GM04504 (cell line): ENCODE measurements around the gene EFNA5.

Experiments
- DNase-seq: peaks from one replicate; pipeline ENCODE4 v3.0.0-alpha.2; 2012; ENCODE audit warnings: low read depth

The EFNA5 gene

GRCh38 chr5:107672211-107673038, 1.7 kb upstream of the EFNA5 start:
- DNase-seq, result peak; percentile 77

- peak; percentile 19 for DNase-seq
Measured at GRCh38 chr5:107671742-107672210, 1.0 kb upstream of the EFNA5 start.

- DNase-seq, result peak; percentile 7
Measured at GRCh38 chr5:107670087-107670931, 428 bp downstream of the EFNA5 start.

DNA sequence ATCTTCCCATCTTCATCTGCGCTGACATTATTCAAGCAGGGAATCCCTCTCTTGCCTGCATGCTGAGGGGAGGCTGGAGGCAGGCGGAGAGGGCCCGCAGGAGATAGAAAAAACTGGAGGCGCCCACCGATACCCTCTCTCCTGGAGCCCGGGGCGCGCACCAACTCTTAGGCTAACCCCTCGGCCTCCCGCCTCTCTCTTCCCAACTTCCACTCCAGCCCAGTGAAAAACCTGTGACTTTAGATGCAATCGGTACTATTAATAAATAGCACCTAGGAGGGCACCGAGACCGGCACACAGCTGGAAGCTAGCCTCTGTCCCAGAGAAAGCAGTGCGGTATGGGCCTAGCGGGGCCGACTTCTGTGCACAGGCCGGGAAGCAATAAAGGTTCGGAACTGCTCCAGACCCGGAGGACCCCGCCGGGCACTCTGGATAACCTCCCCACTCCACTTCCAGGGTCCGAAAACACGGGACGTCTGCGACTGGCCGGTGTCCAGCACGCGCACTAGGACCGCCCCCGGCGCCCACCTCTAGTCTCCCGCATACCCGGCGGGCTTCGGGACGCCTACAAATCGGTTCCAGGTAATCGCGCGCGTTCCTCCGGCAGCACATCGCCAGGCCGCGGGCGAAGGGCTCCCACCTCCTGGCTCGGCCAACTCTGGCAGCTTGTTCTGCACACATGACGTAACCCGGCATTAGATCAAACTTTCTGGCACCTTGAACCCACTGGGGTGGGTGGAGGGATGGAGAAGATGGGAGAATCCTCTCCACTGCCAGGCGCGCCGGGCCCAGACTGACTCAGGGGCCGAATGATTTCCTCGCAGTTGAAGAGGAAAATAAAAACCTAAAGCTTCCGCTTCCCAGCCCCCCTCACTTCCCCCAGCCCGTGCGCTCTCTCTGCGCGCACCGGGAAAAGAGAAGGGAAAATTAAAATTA, 1.4 kb downstream of the EFNA5 start:
- peak; percentile 7 for DNase-seq

- DNase-seq, result no peak
Measured at GRCh38 chr5:107668154-107669095, 2.3 kb downstream of the EFNA5 start.

- DNase-seq, result no peak
Measured at GRCh38 chr5:107666051-107666655, 4.6 kb downstream of the EFNA5 start.

GRCh38 chr5:107665036-107665570, 5.6 kb downstream of the EFNA5 start:
- no peak for DNase-seq

DNA sequence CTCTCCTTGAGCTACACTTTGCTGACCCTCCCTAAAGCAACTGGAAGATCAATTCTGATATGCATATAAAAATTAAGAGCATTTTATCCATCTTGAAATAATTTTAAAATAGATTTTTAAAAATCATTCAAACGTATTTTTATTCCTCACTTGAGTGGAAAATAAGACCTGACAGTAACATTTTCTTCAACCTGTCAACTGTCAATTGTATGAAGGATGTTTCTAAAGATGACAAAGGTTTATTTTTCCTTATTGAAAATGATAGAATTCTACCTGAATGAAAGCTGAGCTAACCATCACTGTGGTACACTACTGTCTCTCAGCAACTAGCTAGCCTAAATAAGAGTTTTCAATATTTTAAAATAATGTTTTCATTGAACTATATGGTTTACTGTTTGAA, 7.0 kb downstream of the EFNA5 start:
- no peak for DNase-seq

- no peak for DNase-seq
Measured at GRCh38 chr5:107661650-107662044, 9.1 kb downstream of the EFNA5 start.

DNA sequence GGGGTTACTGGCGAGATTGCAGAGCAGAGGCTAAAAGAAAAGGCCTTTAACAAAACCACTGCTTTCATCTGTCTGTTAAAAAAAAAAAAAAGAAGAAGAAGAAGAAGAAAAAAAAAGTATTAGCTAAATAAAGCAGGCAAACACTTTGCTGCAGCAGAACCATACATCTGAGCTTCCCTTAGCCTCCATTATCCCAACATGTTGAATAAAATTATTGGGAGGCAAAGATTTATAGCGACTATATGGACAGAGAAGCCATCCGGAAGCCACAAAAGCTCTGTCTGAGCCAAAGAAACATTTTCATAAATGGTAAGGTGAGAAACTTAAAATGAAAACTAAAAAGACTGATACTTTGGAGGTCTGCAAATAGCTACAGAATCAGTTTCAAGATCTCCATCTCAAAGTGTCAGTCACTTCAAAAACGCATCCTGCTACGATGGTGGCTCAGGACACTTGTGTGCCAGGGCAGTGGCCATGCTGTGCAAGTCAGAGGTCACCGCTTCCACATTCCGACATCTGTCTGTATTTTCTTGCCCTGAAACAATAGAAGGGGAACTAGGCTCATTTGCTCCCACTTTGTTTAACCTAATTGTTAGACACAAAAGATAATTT, 9.6 kb downstream of the EFNA5 start:
- DNase-seq, result no peak

DNA sequence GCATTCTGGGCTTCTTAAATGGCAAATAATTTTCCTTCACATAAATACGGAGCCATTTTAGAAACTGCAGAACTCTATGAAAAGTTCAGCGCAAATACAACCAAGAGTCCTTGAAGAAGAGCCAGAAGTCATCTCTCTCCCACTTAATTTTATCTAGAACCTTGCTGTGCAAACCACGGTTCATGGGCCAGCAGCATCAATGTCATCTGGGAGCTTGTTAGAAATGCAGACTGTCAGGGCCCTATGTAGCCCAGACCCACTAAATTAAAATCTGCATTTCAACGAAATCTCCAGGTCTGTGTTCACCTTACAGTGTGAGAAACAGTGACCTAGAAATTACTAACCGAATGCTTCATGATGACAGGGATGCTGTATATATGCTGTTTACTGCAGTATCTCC, 12.2 kb downstream of the EFNA5 start:
- no peak for DNase-seq

GRCh38 chr5:107655831-107656230, 14.9 kb downstream of the EFNA5 start:
- no peak for DNase-seq

GRCh38 chr5:107654827-107655226, 15.9 kb downstream of the EFNA5 start:
- no peak for DNase-seq

GRCh38 chr5:107653685-107654084, 17.1 kb downstream of the EFNA5 start:
- no peak for DNase-seq

GRCh38 chr5:107652839-107653607, 17.7 kb downstream of the EFNA5 start:
- no peak for DNase-seq

- no peak for DNase-seq
Measured at GRCh38 chr5:107652408-107652807, 18.3 kb downstream of the EFNA5 start.

GRCh38 chr5:107651325-107651724, 19.4 kb downstream of the EFNA5 start:
- DNase-seq, result no peak

DNA sequence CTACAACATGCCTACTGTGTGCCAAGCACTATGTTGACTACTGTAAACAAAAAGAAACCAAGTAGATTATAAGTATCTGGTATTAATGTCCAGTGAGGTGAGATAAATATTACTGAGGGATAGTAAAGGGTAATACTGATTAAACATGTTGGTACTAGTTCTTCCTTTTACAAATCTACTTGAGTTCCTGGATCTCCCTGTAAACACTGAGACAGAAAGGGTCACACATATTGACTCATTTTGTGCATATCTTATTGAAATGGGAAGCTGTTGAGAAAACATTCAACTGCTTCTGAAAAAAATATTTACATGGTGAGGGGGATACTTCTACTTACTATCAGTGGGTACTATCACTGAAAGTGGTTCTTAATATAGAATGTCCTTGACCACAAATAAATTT, 24.3 kb downstream of the EFNA5 start:
- DNase-seq, result no peak

DNA sequence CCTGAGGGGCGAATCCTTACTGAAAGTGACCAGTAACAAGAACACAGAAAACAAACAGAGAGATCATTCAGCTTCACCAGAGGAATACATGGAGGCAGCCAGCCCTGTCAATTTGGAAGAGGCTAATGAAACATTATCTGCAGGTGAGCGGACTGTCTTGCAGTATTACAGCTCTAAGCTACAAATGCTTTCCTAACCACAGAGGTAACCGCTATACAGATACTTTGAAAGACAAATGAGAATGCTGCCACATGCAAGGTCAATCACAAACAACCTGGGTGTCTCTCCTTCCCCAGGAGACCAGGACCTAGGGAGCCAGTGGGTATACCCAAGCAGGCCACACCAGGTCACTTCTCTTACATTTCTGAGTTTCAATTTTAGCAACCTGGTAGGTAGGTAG, 30.2 kb downstream of the EFNA5 start:
- DNase-seq, result no peak
